Hair follicle dermal papilla cell (primary cell): ENCODE measurements around the gene PKD2. TPM values are rescaled to one million over a fixed set of nuclear protein-coding genes. Genes with fewer than 3 reads are reported as not detected.

Source experiments
- small RNA-seq: library from RNA; depleted of rRNA; stranded (forward); fragments of <200 nt; gene quantifications from one replicate; pipeline ENCODE3, GENCODE V24; 2012
- total RNA-seq: library from RNA; depleted of rRNA; stranded (reverse); fragments of >200 nt; gene quantifications from 2 replicates; pipeline ENCODE4 v1.2.3, GENCODE V29; 2012

PKD2 gene
- total RNA-seq: 102 and 107 TPM in 2 replicates

GRCh38 chr4:88007304-88008121 lies at the start of gene PKD2:
Gene PKD2 (plus strand): TSS chr4:88007635. CDS start chr4:88007734, 99 bp downstream.

GRCh38 chr4:87975466-87975865 lies 32.0 kb upstream of the PKD2 start, which contains the start of gene SPP1:
Gene SPP1 (plus strand): TSS chr4:87975714. CDS start chr4:87976896, 1,182 bp downstream.

Small RNAs within 50 kb of the gene (small RNA-seq; reads per million reads assigned to genes)
- not detected for gene RNU1-36P

Other genes with a start within 250 kb of the PKD2 start
- 0.16 TPM in 1 of 2 replicates, not detected in the other for gene IBSP, start 208.1 kb upstream of the PKD2 start, total RNA-seq
- not detected in 2 replicates for gene MEPE, start 174.7 kb upstream of the PKD2 start, total RNA-seq
- 2.3 and 22.7 TPM in 2 replicates for gene SPP1, start 31.9 kb upstream of the PKD2 start, total RNA-seq
- gene ABCG2, start 151.0 kb downstream of the PKD2 start, total RNA-seq: 0.49 and 0.81 TPM in 2 replicates